Epithelial cell of proximal tubule (primary cell): ENCODE results near the gene FYB1. TPM values are rescaled to one million over a fixed set of nuclear protein-coding genes. Genes with fewer than 3 reads are reported as not detected.

Experiments used
- DNase-seq: peaks from one replicate; pipeline ENCODE4 v3.0.0-alpha.2; 2011; ENCODE audit warnings: low read depth
- H3K4me3 ChIP-seq: 2 replicates; pipeline ENCODE4 v1.5.1; 2011; ENCODE audit warnings: low read depth, mild to moderate bottlenecking, low read length
- CTCF ChIP-seq: conservative IDR thresholded peaks from 2 replicates; pipeline ENCODE4 v1.5.1; 2012; ENCODE audit warnings: low read depth, mild to moderate bottlenecking, low read length
- total RNA-seq: library from RNA; depleted of rRNA; stranded (reverse); fragments of >200 nt; gene quantifications from 2 replicates; pipeline ENCODE4 v1.2.3, GENCODE V29; 2015

Gene FYB1
- total RNA-seq, 1 donor from 2014 or later = not detected

GRCh38 chr5:39215857-39216256 lies 3.5 kb downstream of the FYB1 start:
- no peak for DNase-seq
- H3K4me3 ChIP-seq = no peak overlapping the region
- no peak for TF ChIP-seq CTCF

- no peak overlapping the region for H3K4me3 ChIP-seq
- DNase-seq = no peak
- no peak for TF ChIP-seq CTCF
Measured at GRCh38 chr5:39214912-39215709, 4.3 kb downstream of the FYB1 start.

DNA sequence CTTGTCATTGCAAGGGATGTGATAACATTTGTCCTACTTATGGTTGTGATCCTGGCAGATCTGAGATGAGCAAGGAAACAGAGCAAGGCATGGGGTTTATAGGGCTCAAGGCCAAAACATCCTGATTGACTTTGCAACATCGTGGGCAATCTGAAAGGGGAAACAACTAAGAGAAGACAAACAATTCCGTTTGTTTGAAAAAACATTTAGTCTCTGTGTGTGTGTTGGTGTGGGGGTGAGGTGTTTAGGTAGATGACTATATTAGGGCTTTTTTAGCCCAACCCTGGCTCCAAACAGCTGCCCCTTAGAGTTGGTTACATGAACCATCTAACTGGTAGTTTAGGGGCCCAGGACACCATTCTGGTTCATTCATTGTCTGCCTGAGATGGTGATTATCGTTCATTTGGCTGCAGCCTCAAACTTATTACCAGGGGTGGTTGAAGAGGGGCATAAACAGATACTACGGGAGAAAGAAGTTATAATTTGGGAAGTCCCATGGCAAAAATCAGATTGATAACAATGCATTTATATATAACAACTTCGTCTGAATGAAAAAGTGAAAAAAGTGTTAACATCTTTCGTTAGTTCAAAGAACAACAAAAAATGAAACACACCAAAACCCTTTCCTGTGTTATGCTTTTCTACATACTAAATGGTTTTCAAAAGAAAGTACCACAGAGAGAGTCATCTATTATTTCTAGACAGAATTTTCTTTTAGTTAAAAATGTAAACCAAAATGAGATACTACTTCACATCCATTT lies 5.7 kb downstream of the FYB1 start:
- DNase-seq = no peak
- no peak overlapping the region for H3K4me3 ChIP-seq
- TF ChIP-seq CTCF = no peak

- DNase-seq = no peak
- H3K4me3 ChIP-seq = no peak overlapping the region
- no peak for TF ChIP-seq CTCF
Measured at GRCh38 chr5:39211773-39212172, 7.6 kb downstream of the FYB1 start.

DNA sequence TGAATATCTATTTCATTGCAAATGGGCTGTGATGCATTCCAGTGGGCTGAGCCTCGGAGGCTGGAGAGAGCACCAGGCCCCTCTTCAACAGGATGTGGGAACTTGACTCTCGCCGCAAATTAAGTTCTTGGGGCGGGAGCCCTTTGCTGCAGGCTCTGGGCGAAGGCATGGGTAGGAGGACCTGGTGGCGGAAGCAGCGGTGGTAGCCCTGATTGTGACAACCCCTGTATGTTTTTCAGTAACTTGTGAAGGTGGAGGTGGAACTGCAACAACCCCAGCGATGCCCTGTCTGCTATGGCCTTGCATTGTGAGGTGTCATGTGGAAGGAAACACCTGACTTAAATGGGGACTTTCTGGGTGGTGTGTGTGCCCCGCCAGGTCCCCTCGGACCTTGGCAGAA lies 9.4 kb downstream of the FYB1 start:
- TF ChIP-seq CTCF = no peak
- DNase-seq = no peak
- H3K4me3 ChIP-seq = no peak overlapping the region

DNA sequence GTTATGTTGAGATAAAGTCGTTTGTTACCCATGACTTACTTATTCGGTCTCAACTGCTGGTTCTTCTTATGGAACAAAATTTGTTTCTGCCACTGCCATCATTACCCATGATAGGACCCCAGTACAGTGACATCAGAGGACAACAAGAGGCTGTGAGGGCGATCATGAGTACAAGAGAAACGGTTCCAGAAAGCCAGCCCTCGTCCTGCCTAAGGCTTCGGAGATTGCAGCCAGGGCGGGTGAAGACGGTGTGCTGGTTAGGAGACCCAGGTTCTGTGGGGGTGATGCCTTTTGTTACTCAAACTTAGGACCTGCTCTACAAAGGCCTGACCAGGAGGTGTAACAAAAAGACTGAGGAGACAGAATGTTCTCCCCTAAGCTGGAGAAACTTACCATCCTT lies 10.9 kb downstream of the FYB1 start:
- H3K4me3 ChIP-seq = no peak overlapping the region
- DNase-seq = no peak
- no peak for TF ChIP-seq CTCF
